NCI-H510A treated with DMSO at 0.1 percent for 48 hours (cell line): ENCODE measurements around the gene ACADL.

Source experiments
- DNase-seq: peaks from one replicate; lab custom pipeline; 2025; lab: John Stamatoyannopoulos, UW

The ACADL gene

GRCh38 chr2:210170196-210170445, 55.1 kb downstream of the ACADL start:
- no peak for DNase-seq

- DNase-seq, result peak; percentile 25
These were observed 55.6 kb downstream of the ACADL start for GRCh38 chr2:210169516-210170195.

GRCh38 chr2:210167227-210167626, 58.0 kb downstream of the ACADL start:
- DNase-seq, result no peak

GRCh38 chr2:210162466-210163124, 62.7 kb downstream of the ACADL start:
- no peak for DNase-seq

- no peak for DNase-seq
These were observed 66.2 kb downstream of the ACADL start for GRCh38 chr2:210159059-210159458.

- no peak for DNase-seq
These were observed 67.0 kb downstream of the ACADL start for GRCh38 chr2:210158236-210158635.

GRCh38 chr2:210157526-210157925, 67.7 kb downstream of the ACADL start:
- DNase-seq, result no peak

GRCh38 chr2:210147614-210148013, 77.6 kb downstream of the ACADL start:
- no peak for DNase-seq
